ENCODE results near the gene CCDC89.

GRCh38 chr11:85697747-85698146 lies 11.8 kb upstream of the CCDC89 start:
- TF ChIP-seq, protein P1, sequence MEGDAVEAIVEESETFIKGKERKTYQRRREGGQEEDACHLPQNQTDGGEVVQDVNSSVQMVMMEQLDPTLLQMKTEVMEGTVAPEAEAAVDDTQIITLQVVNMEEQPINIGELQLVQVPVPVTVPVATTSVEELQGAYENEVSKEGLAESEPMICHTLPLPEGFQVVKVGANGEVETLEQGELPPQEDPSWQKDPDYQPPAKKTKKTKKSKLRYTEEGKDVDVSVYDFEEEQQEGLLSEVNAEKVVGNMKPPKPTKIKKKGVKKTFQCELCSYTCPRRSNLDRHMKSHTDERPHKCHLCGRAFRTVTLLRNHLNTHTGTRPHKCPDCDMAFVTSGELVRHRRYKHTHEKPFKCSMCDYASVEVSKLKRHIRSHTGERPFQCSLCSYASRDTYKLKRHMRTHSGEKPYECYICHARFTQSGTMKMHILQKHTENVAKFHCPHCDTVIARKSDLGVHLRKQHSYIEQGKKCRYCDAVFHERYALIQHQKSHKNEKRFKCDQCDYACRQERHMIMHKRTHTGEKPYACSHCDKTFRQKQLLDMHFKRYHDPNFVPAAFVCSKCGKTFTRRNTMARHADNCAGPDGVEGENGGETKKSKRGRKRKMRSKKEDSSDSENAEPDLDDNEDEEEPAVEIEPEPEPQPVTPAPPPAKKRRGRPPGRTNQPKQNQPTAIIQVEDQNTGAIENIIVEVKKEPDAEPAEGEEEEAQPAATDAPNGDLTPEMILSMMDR (IDR thresholded peaks at IDR 0.05), result no peak
- no peak for TF ChIP-seq POLR2A (IDR thresholded peaks at IDR 0.05)
